DOHH2 (cell line): ENCODE data around the gene PDCD2L.
A peak's percentile ranks its signal among the peaks of the same experiment; 100 is the strongest.

Experiments
- EZH2phosphoT487 ChIP-seq: fragments of 200-600 bp; sonication (generic); IDR thresholded peaks from 2 replicates; pipeline ENCODE4 v1.6.1; 2017; ENCODE audit warnings: borderline replicate concordance, mild to moderate bottlenecking, antibody characterized with exemption, low read length, moderate library complexity, mixed read lengths
- TF ChIP-seq, protein P1 (sequence below): fragments of 200-600 bp; sonication (generic); IDR thresholded peaks from one replicate; pipeline ENCODE4 v1.5.1; 2014; ENCODE audit warnings: antibody characterized with exemption, mild to moderate bottlenecking, low read depth, low read length; ENCODE audit not compliant: poor library complexity, severe bottlenecking

- TF ChIP-seq, protein P1, sequence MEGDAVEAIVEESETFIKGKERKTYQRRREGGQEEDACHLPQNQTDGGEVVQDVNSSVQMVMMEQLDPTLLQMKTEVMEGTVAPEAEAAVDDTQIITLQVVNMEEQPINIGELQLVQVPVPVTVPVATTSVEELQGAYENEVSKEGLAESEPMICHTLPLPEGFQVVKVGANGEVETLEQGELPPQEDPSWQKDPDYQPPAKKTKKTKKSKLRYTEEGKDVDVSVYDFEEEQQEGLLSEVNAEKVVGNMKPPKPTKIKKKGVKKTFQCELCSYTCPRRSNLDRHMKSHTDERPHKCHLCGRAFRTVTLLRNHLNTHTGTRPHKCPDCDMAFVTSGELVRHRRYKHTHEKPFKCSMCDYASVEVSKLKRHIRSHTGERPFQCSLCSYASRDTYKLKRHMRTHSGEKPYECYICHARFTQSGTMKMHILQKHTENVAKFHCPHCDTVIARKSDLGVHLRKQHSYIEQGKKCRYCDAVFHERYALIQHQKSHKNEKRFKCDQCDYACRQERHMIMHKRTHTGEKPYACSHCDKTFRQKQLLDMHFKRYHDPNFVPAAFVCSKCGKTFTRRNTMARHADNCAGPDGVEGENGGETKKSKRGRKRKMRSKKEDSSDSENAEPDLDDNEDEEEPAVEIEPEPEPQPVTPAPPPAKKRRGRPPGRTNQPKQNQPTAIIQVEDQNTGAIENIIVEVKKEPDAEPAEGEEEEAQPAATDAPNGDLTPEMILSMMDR = peak; percentile 84
- TF ChIP-seq EZH2phosphoT487 = no peak
These were observed 26.8 kb downstream of the PDCD2L start for GRCh38 chr19:34430738-34431625.
